SIG-M5 (cell line): Measurements from ENCODE around the gene MBL2.

ENCODE experiments used
- DNase-seq: peaks from one replicate; lab custom pipeline; 2025; lab: John Stamatoyannopoulos, UW

Gene MBL2

GRCh38 chr10:52771534-52772445 is 794 bp downstream of the MBL2 start:
- no peak for DNase-seq

- no peak for DNase-seq
These were observed 1.7 kb downstream of the MBL2 start for GRCh38 chr10:52770904-52771303.

- no peak for DNase-seq
These were observed 2.6 kb downstream of the MBL2 start for GRCh38 chr10:52769966-52770365.

GRCh38 chr10:52768001-52768532 is 4.5 kb downstream of the MBL2 start:
- no peak for DNase-seq

- DNase-seq, result no peak
These were observed 10.5 kb downstream of the MBL2 start for GRCh38 chr10:52762088-52762487.

- DNase-seq, result no peak
These were observed 13.4 kb downstream of the MBL2 start for GRCh38 chr10:52759154-52759553.

- DNase-seq, result no peak
These were observed 14.2 kb downstream of the MBL2 start for GRCh38 chr10:52758406-52758805.

- DNase-seq, result no peak
These were observed 14.8 kb downstream of the MBL2 start for GRCh38 chr10:52757773-52758172.

GRCh38 chr10:52756966-52757365 is 15.6 kb downstream of the MBL2 start:
- DNase-seq, result no peak

GRCh38 chr10:52756295-52756694 is 16.3 kb downstream of the MBL2 start:
- DNase-seq, result no peak

GRCh38 chr10:52755297-52756062 is 17.1 kb downstream of the MBL2 start:
- no peak for DNase-seq

- DNase-seq, result no peak
These were observed 19.7 kb downstream of the MBL2 start for GRCh38 chr10:52752801-52753445.

- DNase-seq, result no peak
These were observed 20.3 kb downstream of the MBL2 start for GRCh38 chr10:52752261-52752660.

- no peak for DNase-seq
These were observed 21.2 kb downstream of the MBL2 start for GRCh38 chr10:52751337-52751736.

GRCh38 chr10:52750629-52751028 is 22.0 kb downstream of the MBL2 start:
- DNase-seq, result no peak

- no peak for DNase-seq
These were observed 24.9 kb downstream of the MBL2 start for GRCh38 chr10:52747694-52748093.

- DNase-seq, result no peak
These were observed 26.4 kb downstream of the MBL2 start for GRCh38 chr10:52746169-52746568.

- no peak for DNase-seq
These were observed 28.4 kb downstream of the MBL2 start for GRCh38 chr10:52744057-52744805.

- DNase-seq, result no peak
These were observed 29.9 kb downstream of the MBL2 start for GRCh38 chr10:52742731-52743130.

GRCh38 chr10:52741851-52742250 is 30.7 kb downstream of the MBL2 start:
- DNase-seq, result no peak

- DNase-seq, result no peak
These were observed 31.5 kb downstream of the MBL2 start for GRCh38 chr10:52740913-52741675.
